Smooth muscle cell (in vitro differentiated cells): ENCODE measurements around the gene POT1. TPM values are rescaled to one million over a fixed set of nuclear protein-coding genes. Genes with fewer than 3 reads are reported as not detected.

Experiments
- DNase-seq: peaks from one replicate; lab custom pipeline; 2025; ENCODE audit not compliant: unreplicated experiment; lab: John Stamatoyannopoulos, UW
- H2AFZ ChIP-seq: fragments of 200-600 bp; sonication (generic); 2 replicates; pipeline ENCODE4 v1.6.0; 2016; ENCODE audit warnings: antibody characterized with exemption, low read depth, mild to moderate bottlenecking
- H3F3A ChIP-seq: fragments of 200-600 bp; sonication (generic); 2 replicates; pipeline ENCODE4 v1.6.0; 2017; ENCODE audit warnings: antibody characterized with exemption, low read depth
- H3K27ac ChIP-seq: fragments of 200-600 bp; sonication (generic); 2 replicates; pipeline ENCODE4 v1.5.1; 2016; ENCODE audit warnings: low read depth, mild to moderate bottlenecking
- H3K27me3 ChIP-seq: fragments of 200-600 bp; sonication (generic); 2 replicates; pipeline ENCODE4 v1.6.1; 2016; ENCODE audit warnings: low read depth, mild to moderate bottlenecking
- H3K36me3 ChIP-seq: fragments of 200-600 bp; sonication (generic); 2 replicates; pipeline ENCODE4 v1.5.1; 2016; ENCODE audit warnings: low read depth
- H3K4me1 ChIP-seq: fragments of 200-600 bp; sonication (generic); 2 replicates; pipeline ENCODE4 v1.5.1; 2016; ENCODE audit warnings: low read depth
- H3K4me2 ChIP-seq: fragments of 200-600 bp; sonication (generic); 2 replicates; pipeline ENCODE4 v1.6.0; 2016; ENCODE audit warnings: mild to moderate bottlenecking
- H3K4me3 ChIP-seq: fragments of 200-600 bp; sonication (generic); 2 replicates; pipeline ENCODE4 v1.5.1; 2016; ENCODE audit warnings: mild to moderate bottlenecking
- H3K79me2 ChIP-seq: fragments of 200-600 bp; sonication (generic); 2 replicates; pipeline ENCODE4 v1.6.0; 2016; ENCODE audit warnings: low read depth, mild to moderate bottlenecking
- H3K9ac ChIP-seq: fragments of 200-600 bp; sonication (generic); 2 replicates; pipeline ENCODE4 v1.6.0; 2016; ENCODE audit warnings: low read depth
- H3K9me3 ChIP-seq: fragments of 200-600 bp; sonication (generic); replicated peaks from 2 replicates; pipeline ENCODE4 v1.5.1; 2016; ENCODE audit warnings: low read depth
- H4K20me1 ChIP-seq: fragments of 200-600 bp; sonication (generic); 2 replicates; pipeline ENCODE4 v1.6.0; 2016; ENCODE audit warnings: low read depth
- CTCF ChIP-seq: fragments of 200-600 bp; sonication (generic); IDR thresholded peaks from 2 replicates; pipeline ENCODE4 v1.5.1; 2017; ENCODE audit warnings: borderline replicate concordance, mild to moderate bottlenecking, antibody characterized with exemption; ENCODE audit not compliant: insufficient read depth, poor library complexity, severe bottlenecking
- WGBS: methylation state at CpG from one replicate; pipeline ENCODE4 v1.1.7; 2016; ENCODE audit warnings: low lambda C conversion rate; 5-methylcytosine and 5-hydroxymethylcytosine counted together
- polyA plus RNA-seq: library from polyadenylated mRNA; unstranded; fragments of >200 nt; fragmentation: Nextera tagmentation; extraction: Ambion mirVana; gene quantifications from 2 replicates; pipeline ENCODE4 v1.2.1, GENCODE V29; 2016
- total RNA-seq: library from RNA; depleted of rRNA; stranded (reverse); fragments of >200 nt; gene quantifications from 2 replicates; pipeline ENCODE4 v1.2.3, GENCODE V29; 2014

POT1 gene
- total and polyA plus RNA-seq, 2 experiments from 2014 or later = 12.2 to 35.5 TPM

- no peak overlapping the region for H3K27ac ChIP-seq
- no peak overlapping the region for H2AFZ ChIP-seq
- no peaks in the 10 kb centered on the region for H4K20me1 ChIP-seq
- H3K36me3 ChIP-seq = no peaks in the 10 kb centered on the region
- no peaks in the 10 kb centered on the region for H3K79me2 ChIP-seq
- H3K4me1 ChIP-seq = no peaks in the 10 kb centered on the region
- no peaks in the 10 kb centered on the region for H3F3A ChIP-seq
- no peak for TF ChIP-seq CTCF
- 96% methylated on average over 2 of the region's 2 CpGs for WGBS
- no peaks in the 10 kb centered on the region for H3K9me3 ChIP-seq
- no peak overlapping the region for H3K4me2 ChIP-seq
- H3K27me3 ChIP-seq = no peaks in the 10 kb centered on the region
- no peak overlapping the region for H3K9ac ChIP-seq
- H3K4me3 ChIP-seq = no peak overlapping the region
- DNase-seq = no peak
These were observed 148.2 kb downstream of the POT1 start for GRCh38 chr7:124781418-124781817.

GRCh38 chr7:124780608-124781007, 149.0 kb downstream of the POT1 start:
- Histone ChIP-seq H3K4me3 (no peak overlapping the region), H3K27me3 (no peaks in the 10 kb centered on the region), H4K20me1 (no peaks in the 10 kb centered on the region), H3K4me1 (no peaks in the 10 kb centered on the region), H3K4me2 (no peak overlapping the region), H3K27ac (no peak overlapping the region), H2AFZ (no peak overlapping the region), H3K9me3 (no peaks in the 10 kb centered on the region), H3K79me2 (no peaks in the 10 kb centered on the region), H3K9ac (no peak overlapping the region), H3K36me3 (no peaks in the 10 kb centered on the region), H3F3A (no peaks in the 10 kb centered on the region)
- no peak for TF ChIP-seq CTCF
- 100% methylated on average over 1 of the region's 1 CpG for WGBS
- DNase-seq = no peak

GRCh38 chr7:124780056-124780455, 149.6 kb downstream of the POT1 start:
- no peak overlapping the region for H3K4me3 ChIP-seq
- no peak overlapping the region for H2AFZ ChIP-seq
- H3K9ac ChIP-seq = no peak overlapping the region
- no peaks in the 10 kb centered on the region for H3K4me1 ChIP-seq
- no peaks in the 10 kb centered on the region for H3K36me3 ChIP-seq
- H4K20me1 ChIP-seq = no peaks in the 10 kb centered on the region
- no peak overlapping the region for H3K27ac ChIP-seq
- H3K27me3 ChIP-seq = no peaks in the 10 kb centered on the region
- DNase-seq = no peak
- no peaks in the 10 kb centered on the region for H3K79me2 ChIP-seq
- H3K9me3 ChIP-seq = no peaks in the 10 kb centered on the region
- no peak for TF ChIP-seq CTCF
- no peaks in the 10 kb centered on the region for H3F3A ChIP-seq
- no peak overlapping the region for H3K4me2 ChIP-seq

GRCh38 chr7:124779620-124780019, 150.0 kb downstream of the POT1 start:
- no peak for TF ChIP-seq CTCF
- Histone ChIP-seq H2AFZ (no peak overlapping the region), H3K79me2 (no peaks in the 10 kb centered on the region), H3K4me3 (no peak overlapping the region), H3K4me1 (no peaks in the 10 kb centered on the region), H3K9me3 (no peaks in the 10 kb centered on the region), H3K27me3 (no peaks in the 10 kb centered on the region), H4K20me1 (no peaks in the 10 kb centered on the region), H3K4me2 (no peak overlapping the region), H3F3A (no peaks in the 10 kb centered on the region), H3K27ac (no peak overlapping the region), H3K9ac (no peak overlapping the region), H3K36me3 (no peaks in the 10 kb centered on the region)
- no peak for DNase-seq
